T1000 (cell line): ENCODE results near the gene CTAGE15.
"Not testable (repeated sequence)": the region's sequence is repeated elsewhere in the genome, so short reads cannot be mapped to it uniquely, and the experiment has no call there.

Source experiments
- DNase-seq: peaks from one replicate; lab custom pipeline; 2025; ENCODE audit warnings: mixed read lengths; lab: John Stamatoyannopoulos, UW

The CTAGE15 gene

GRCh38 chr7:143622130-143622529, 50.5 kb downstream of the CTAGE15 start:
- not testable (repeated sequence) for DNase-seq
